SK-N-SH treated with all-trans-retinoic acid at 6 μM for 48 hours (cell line): ENCODE measurements around the gene CTCFL.

ENCODE experiments used
- ARNTL ChIP-seq: fragments of 450-650 bp; formaldehyde crosslinking; IDR thresholded peaks from 2 replicates; pipeline ENCODE4 v1.5.0; 2020; ENCODE audit warnings: low read depth, mild to moderate bottlenecking, moderate library complexity, borderline replicate concordance
- BACH2 ChIP-seq: fragments of 250-450 bp; sonication (Bioruptor Pico); IDR thresholded peaks from 2 replicates; pipeline ENCODE4 v1.9.0; 2021; ENCODE audit warnings: mild to moderate bottlenecking, borderline replicate concordance
- ESRRG ChIP-seq: fragments of 250-450 bp; sonication (Bioruptor Pico); IDR thresholded peaks from 2 replicates; pipeline ENCODE4 v1.6.1; 2021; ENCODE audit warnings: mild to moderate bottlenecking
- ISL1 ChIP-seq: fragments of 250-450 bp; sonication (Bioruptor Pico); IDR thresholded peaks from 2 replicates; pipeline ENCODE4 v2.1.2; 2022; ENCODE audit warnings: mild to moderate bottlenecking, moderate library complexity
- PPARA ChIP-seq: fragments of 250-450 bp; sonication (Bioruptor Pico); IDR thresholded peaks from 2 replicates; pipeline ENCODE4 v1.5.0; 2020; ENCODE audit warnings: mild to moderate bottlenecking, borderline replicate concordance
- RARB ChIP-seq: fragments of 250-450 bp; sonication (Bioruptor Pico); IDR thresholded peaks from 2 replicates; pipeline ENCODE4 v1.8.0; 2021; ENCODE audit warnings: mild to moderate bottlenecking, moderate library complexity
- ZFP3 ChIP-seq: fragments of 250-450 bp; sonication (Bioruptor Pico); IDR thresholded peaks from 2 replicates; pipeline ENCODE4 v1.5.0; 2020; ENCODE audit warnings: mild to moderate bottlenecking, moderate library complexity
- ZFP30 ChIP-seq: fragments of 450-650 bp; formaldehyde crosslinking; IDR thresholded peaks from 2 replicates; pipeline ENCODE4 v1.5.0; 2022; ENCODE audit warnings: mild to moderate bottlenecking, moderate library complexity
- ZNF565 ChIP-seq: fragments of 450-650 bp; formaldehyde crosslinking; conservative IDR thresholded peaks from 2 replicates; pipeline ENCODE4 v1.5.0; 2020; ENCODE audit warnings: low read depth, mild to moderate bottlenecking, moderate library complexity

GRCh38 chr20:57524511-57525176 lies at the start of gene CTCFL:
- no peak for TF ChIP-seq ARNTL (CRISPR knock-in tag)
- TF ChIP-seq ZFP30, result no peak
- TF ChIP-seq PPARA (CRISPR knock-in tag), result no peak
- no peak for TF ChIP-seq ZNF565 (CRISPR knock-in tag)
- no peak for TF ChIP-seq ESRRG (CRISPR knock-in tag)
- TF ChIP-seq RARB (CRISPR knock-in tag), result no peak
- no peak for TF ChIP-seq ISL1 (CRISPR knock-in tag)
- no peak for TF ChIP-seq ZFP3
- no peak for TF ChIP-seq BACH2
